Amniotic stem cell (primary cell): ENCODE data around the gene LRFN2.

Experiments
- DNase-seq: peaks from one replicate; lab custom pipeline; 2025; lab: John Stamatoyannopoulos, UW

The LRFN2 gene

DNA sequence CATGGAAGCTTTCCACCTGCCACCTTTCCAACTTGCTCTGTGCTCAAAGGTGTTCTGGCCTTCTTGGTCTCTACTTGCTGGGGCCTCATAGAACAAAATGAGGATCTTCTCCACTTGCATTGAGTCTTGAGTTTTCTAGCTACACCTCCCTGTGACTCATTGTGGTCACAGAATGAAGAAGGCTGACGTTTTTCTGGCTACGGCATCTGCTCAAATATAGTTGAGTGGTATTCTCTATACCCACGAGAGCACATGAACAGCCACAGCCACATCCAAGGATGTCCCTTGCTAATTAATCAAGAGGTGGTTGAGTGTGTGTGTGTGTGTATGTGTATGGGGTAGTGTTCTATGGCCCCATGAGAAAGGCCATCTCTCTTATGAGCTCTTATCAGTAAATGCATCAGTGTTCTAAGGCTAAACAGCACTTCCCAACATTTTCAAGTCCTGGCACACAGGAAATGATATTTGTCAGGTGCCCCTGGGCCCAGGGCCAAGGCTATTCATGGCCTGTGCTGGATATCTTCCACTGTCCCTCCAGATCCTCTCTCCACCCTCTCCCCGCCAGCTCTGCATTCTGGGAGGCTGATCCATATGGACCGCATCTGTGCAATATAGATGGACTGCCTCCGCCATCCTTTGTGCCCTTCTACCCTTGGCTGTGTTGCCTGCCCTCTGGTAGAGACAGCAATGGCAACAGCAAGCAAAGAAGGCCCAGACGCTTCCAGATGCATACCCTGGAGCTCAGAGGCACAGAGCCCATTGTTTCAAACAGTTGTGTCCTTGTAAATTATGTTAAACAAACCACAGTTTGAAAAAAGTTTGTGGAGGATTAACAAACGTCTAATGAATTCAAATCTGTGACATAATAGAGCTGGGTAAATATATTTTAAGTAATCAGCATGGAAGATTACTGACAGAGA is 150.2 kb downstream of the LRFN2 start:
- DNase-seq: no peak

DNA sequence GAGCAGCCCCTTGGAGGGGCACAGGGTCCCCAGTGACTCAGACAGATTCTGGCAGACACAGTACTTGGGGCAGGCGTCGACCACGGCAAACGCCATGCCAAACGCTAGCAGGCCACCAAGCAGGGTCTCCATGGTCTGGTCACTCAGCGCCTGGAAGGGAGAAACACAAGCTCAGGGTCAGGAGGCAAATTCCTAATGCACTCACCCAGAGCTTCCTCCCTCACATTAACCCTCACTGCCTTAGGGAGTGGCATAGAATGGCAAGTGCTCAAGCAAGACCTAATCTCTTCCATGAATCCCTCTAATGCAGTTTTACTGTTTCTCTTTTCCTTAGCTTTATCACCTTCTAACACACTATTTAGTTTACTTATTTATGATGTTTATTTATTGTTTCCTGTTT is 154.2 kb downstream of the LRFN2 start:
- DNase-seq: no peak

DNA sequence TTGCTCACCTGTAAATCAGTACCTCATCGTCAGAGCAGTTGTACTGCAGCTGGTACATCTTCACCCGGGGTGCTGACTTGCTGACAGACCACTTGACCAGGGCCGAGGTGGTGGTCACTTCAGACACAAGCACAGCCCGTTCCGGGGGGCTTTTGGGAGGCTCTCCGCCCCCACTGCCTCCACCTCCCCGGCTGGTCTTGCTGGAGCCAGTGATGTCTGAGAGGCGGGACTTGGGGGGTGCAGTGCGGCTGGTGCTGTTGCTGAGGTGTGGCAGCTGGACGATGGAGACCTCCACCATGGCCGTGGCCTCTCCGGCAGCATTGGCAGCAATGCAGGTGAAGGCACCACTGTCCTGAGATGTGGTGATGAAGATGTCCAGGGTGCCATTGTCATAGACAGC is 155.5 kb downstream of the LRFN2 start:
- DNase-seq: no peak

DNA sequence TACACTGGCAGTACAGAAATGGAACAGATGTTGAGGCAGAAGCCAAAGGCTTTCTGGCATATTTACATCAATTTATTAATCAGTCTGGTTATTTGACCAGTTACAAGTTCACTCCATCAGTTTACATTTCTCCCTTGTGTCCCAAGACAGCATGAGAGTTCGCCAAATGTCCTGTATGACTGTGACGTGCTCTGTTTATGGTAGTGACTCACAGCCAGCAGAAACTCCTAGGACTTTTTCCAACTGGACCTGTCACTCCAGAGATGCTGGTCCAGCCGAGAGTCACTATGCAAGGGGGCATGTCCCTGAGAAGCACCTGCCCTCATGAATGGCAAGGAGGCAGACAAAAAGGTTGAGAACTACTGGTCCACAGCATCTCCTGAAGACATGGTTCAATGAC is 160.0 kb downstream of the LRFN2 start:
- DNase-seq: no peak

DNA sequence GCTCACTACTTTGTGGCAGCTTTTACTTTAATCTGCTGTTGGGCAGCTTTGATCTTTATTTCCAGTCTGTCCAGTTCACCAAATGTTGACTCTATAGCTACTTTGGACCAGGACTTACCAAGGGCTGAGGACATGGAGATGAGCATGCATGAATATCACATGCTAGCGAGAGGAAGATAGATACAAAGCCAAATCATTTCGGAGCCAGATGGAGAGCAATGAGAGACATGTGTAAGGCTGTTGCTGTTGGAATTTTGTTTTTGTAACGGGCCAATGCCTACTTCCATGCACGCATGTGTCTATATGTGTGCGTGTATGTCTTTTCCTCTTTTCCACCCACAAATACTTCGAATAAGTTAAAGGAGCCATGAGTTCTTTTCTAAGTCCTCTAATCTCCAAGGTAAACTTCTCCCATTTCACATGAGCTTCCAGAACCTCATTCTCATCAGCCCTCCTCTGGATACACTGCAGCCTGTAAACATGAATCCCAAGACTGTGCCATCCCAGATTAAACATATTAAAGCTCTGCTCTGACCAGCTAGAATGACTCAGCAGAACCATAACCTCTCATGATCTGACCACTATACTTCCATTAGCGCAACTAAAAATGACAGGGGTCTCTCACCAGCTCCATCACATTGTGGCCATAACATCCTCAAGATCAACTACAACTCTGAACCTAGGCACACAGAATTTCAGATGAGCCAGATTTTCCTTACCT is 160.7 kb downstream of the LRFN2 start:
- no peak for DNase-seq

DNA sequence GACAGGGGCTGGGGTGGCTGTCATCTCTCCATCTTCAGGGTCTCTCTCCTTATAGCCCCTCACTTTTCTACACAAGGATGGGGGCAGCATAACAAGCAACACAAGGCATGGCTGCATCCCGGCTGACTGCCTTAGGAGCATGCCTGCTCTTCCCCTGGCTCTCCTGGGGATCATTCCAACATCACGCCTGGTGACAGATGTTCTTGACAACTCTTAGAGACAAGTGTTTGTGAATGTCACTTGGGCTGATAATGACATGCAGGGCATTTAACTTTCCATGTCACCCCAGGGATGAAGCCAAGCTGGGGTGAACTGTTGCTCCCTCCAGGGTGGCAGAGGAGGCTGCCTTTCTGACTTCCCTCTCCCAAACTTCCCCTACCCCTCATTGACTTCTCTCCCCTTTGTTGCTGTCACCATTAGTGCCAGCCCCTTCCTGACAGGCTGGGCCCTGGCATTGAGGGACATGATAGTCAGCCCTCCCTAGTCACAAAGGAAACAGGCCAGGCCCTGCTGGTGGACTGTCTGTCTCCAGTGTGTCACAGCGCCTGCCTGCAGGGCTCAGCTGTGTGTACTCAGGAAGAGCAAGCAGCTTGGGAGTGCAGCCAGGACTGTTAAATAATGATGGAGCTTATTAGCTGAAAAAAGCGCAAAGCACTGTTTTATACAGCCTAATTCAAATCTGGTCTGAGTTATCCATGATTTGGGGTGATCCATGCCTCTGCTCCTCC is 161.8 kb downstream of the LRFN2 start:
- no peak for DNase-seq

DNA sequence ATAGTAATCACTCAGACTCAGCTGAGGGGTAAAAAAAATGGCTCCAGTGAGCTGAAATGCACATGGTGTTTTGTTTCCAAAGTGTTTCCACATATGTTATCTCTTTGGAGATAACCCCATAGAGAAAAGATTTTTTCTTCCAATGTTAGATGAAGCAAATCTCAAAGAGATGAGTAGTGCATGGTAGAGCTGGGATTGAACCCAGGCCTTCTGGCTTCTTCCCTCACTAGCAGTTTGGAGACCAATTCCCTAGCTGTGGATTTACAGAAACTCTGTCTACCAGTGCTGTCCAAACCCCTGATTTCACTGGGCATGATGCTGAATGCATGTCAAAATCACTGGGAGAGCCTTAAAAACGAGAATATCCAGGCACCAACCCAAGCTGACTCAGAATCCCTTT is 165.1 kb downstream of the LRFN2 start:
- DNase-seq: no peak

DNA sequence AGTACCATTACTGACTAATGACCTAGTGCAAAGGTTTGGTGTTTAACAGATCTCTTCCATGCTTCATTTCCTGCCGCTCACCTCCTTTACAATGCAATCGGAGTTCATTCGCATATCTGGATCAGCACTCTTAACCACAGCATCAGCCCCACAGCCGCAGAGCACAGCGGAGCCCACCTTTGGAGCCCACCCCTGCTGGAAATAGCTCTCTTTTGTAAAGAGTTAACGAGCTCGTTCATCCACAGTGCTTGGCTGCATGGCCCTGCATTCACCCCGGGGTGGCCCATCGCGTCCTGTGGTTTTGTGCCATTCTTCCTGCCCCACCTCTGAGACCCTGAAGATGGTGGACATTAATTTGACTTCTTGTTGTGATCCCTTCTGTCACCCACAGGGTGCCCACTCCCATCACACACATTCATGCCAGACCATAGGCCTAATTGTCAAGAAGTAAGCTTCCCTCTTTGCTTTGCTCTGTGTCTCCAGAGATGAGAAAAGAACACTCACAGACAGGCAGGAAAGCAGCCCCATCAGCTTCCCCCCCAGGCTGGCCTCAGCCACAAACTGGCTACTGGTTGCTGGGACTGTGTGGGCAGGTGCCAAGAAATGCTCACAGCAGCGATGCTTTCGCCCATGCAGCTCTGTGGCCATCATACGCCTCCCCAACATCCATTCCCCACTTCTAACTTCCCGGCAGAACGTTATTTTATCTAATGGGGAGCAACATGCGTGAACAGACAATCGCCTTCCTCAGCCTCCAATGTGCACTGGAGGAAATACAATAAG is 167.0 kb downstream of the LRFN2 start:
- DNase-seq: no peak

DNA sequence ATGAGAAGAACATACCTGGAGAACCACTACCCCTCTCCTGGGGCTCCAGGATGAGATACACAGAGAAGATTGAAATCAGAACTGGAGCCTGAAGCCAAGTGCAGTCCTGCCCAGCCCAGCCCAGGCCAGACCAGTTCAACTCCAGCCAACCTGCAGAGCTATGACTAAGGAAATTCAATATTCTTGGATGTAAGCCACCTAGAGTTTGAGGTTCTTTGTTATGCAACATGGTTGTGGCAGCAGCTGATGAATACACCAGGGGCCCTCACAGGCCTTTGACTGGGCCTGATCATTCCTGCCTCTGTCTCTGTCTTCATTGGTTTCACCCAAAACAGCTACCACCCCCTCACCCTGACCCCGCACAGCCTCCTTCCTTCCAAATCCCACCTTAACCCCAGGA is 167.8 kb downstream of the LRFN2 start:
- no peak for DNase-seq

DNA sequence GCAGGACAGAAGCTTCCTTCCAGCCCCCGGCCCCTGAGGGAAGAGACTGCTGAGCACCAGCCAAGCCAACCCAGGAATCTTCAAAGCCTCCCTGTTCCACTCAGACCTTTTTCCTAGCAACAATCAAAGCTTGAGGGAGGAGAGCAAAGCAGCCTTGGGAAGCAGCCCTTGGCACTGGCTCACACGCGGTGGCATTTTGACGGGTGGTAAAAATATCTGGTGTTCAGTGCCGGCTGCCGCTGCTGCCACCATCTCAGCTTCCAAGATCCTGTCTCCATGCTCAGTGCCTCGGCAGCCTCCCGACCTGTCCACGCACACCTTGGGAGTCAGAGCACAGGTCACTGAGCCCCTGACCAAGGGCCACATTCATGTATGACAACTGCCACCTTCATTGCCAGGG is 170.1 kb downstream of the LRFN2 start:
- DNase-seq: no peak

DNA sequence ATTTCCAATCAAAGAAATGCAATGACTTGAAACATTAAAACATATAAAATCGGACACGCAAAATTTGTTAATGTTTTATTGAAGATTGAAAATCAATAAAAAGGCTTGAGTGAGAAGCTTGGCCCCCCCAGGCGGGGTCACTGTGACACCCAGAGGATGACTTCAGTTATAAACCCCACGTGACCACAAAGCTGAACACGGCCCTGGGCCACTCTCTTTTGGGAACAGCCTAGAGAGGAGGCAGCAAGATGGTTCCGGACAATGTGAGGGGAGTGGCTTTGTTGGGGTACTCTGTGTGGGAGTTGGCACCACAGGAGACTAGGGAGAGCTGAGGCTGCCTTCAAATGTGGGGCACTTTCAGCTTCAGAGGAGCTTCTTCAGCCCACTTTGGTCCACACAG is 172.5 kb downstream of the LRFN2 start:
- DNase-seq: no peak

DNA sequence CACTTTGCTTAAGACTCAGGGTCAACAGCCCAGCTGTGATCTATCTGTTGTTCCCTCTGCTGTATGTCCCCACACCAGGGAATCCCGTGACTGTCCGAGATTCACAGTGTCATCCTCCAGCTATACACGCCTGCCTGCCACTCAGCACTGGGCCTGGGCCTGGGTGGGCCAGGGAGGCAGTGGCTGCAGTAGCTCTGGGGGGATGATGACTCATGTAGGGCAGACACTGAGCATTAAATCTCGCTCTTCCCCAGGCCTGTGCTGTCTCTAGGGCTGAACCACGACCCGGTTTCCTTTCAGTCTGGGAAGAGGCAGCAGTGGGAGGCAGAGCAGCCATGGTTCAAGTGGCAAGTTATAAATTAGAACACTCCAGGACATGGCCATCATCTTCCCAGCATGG is 173.9 kb downstream of the LRFN2 start:
- no peak for DNase-seq

DNA sequence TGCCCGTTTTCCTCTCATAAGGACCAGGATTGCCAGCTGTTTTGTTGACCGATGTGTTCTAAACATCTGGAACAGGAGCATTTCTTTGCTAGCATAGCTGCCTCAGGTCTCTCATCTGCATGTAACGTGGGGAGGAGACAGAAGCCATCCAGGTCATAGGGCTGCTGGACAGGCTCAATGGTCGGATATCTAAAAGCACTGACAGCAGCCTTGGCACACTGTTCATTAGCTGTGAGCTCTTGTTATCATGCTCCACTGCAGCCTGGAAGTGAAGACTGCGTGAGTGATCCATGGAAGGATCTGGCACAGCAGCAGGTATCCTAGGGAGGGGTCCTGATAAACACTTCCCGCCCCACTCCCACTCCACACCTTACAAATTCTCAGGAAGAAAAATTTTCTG is 175.3 kb downstream of the LRFN2 start:
- DNase-seq: no peak

DNA sequence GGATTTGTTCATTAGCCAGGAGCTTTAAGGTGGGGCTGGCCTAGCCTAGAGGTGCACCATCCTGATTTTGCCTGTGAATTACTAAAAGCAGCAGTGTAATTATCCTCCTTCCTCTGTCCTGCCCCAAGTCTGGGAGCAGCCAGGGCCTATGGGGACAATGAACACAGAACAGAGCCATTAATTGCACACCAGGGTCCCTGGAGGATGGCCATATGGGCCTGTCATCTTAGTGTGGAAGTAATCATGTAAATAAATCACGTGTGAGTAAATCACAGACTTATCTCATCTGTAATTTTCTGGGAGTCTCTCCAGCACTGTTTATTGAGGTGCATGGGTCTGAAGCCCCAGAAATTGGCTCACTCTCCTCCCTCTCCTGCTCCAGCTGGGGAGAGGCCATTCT is 176.3 kb downstream of the LRFN2 start:
- DNase-seq: no peak

DNA sequence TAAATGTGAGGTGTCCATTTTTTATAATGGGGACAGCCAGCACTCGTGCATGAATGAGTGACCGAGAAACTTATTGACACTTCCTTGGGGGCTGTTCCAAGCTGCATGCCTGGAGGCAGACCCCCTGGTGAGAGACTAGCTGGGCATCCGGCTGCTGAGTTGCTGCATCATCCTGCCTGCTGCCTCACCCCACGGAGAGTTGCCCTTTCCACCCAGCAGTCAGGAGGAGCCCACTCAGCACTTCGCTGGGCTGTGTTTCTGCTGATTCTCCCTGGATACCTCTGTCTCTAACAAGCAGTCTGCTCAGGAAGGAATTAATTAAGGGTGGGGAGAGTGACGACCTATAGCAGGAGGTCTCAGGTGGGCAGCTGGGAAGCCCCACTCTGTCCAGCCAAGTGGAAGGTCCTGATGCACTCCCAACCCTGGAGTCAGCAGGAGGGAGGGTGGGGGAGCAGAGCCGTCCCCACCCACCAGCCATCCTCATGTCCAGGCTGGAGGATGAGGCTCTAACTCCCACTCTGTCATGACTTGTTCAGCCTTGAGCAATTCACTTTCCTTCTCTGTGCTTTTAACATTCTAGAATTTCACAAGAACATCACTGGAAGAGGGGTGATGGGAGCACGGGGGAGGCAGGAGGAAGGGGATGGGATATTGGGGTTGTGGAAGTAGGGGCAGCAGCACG is 177.3 kb downstream of the LRFN2 start:
- no peak for DNase-seq

DNA sequence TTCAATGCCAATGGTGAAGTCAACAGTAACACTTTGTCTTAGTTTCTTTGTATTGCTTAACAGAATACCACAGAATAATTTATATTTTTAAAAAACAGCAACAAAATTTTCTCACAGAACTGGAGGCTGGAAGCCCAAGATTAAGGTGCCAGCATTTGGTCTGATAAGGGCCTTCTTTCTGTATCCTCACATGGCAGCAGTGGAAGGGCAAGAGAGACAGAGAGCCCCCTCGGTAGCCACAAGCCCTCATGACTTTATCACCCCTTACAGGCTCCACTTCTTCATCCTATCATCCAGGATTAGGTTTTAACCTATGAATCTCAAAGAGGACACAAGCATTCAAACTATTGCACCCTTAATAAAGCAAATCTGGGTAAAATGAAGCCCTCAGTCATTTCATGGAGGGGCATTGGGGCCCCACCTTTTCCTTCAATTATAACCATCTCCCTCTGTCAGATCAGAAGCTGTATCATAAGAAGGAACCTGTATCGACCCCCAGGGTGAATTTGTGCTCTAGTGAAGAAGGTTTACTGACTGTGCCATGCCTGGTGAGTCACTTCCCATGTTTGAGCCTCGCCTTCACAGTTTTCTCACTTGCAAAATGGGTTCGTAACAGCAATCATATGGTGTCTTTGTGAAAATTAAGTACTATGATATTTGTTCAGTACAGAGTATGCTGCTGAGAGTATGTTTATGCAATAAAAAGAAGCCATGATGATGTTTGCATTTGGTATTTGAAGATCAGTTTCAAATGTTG is 178.2 kb downstream of the LRFN2 start:
- DNase-seq: no peak

DNA sequence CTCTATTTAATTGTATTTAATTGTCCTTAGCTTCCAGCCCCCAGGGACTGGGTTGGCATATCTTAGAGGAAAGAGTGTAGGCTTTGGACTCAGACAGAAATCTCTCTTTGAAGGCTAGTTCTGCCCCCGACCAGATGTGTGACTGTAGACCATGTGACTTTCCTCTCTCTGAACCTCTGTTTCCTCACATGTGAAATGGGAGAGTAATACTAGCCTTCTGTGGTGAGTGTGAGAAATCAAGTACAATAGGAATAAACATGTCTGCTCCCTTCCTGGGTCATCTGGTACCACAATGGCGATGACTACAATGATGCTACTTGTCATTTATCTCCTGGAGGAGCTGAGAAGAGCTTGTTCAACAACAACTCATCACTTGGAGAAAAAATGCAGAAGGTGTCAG is 179.9 kb downstream of the LRFN2 start:
- no peak for DNase-seq

DNA sequence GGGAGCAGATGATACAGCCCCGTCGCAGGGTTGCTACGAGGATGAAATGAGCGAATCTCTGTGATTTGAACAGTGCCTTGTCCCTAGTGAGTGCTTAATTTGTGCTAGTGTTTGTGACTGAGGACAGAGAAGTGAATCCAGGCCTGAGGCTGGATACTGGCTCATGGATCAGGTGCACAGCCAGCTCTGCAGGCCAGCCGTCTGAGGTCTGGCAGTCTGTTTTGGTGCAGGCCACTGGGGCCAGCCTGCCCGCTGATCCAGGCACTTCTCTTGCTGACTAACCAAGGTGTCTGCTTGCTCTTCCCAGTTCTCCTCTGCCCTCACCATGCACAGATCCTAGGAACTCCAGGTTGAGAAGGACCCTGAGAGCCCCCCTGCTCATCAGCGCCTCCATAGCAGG is 181.0 kb downstream of the LRFN2 start:
- no peak for DNase-seq

DNA sequence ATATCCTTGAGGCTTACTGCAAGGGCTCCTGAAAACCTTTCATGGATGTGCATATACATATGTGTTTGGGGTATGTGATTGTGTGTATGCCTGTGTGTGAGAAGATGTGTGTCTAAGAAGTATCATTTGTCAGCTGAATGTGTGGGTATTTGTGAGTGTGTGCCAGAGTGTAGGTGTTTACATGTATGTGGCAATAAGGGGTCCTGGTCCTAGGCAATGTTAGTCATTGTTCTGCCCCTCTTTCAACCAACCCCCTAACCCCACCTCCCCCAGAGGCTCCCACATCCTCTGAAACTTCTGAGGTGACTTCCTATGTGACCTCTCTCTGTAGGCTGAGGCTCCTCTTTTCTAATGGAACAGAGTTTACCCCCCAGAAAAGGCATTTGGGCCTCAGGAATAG is 186.4 kb downstream of the LRFN2 start:
- no peak for DNase-seq

DNA sequence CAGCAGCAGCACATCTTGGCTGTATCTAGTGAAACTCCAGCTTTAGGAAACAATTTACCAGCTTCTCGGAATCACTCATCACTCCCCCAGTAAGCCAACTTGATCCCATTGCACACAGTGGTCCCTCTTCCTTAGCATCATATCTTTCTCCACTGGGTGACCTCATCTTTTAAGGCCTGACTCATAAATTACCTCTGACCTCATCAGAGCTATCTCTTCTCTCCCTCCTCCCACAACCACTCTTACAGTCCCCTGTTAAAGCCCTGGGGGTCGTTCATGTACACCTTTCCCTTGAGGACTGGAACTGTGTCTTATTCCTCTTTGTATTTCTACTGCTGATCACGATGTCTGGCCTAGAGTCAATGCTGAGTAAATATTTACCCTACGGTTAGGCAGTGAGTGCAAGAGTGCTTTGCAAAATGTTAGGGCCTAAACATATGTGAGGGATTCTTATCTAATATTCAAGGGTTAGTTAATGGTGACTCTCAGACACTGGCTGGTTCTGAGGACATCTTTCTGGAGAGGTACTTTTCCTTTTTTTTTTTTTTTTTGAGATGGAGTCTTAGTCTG is 187.2 kb downstream of the LRFN2 start:
- no peak for DNase-seq
